AG04450 (cell line): ENCODE measurements around the gene ETV2. TPM values are rescaled to one million over a fixed set of nuclear protein-coding genes. Genes with fewer than 3 reads are reported as not detected.

Experiments
- CTCF ChIA-PET: fragments of 300-600, 350-600 bp; formaldehyde crosslinking; extraction: SDS; loops from one replicate; lab custom pipeline; 2022; ENCODE audit warnings: antibody characterized with exemption, inconsistent platforms; lab: Charles Lee
- POLR2A ChIA-PET: fragments of 350-600 bp; formaldehyde crosslinking; extraction: SDS; loops from one replicate; lab custom pipeline; 2021; ENCODE audit warnings: antibody characterized with exemption, inconsistent platforms; lab: Yijun Ruan, JAX
- DNase-seq: peaks from one replicate; pipeline ENCODE4 v3.0.0-alpha.2; 2011; ENCODE audit warnings: low read depth, low spot score
- H3K27ac ChIP-seq: one replicate; pipeline ENCODE4 v1.5.1; 2012; ENCODE audit warnings: low read depth, low read length, control low read depth
- H3K27me3 ChIP-seq: one replicate; pipeline ENCODE4 v1.6.0; 2012; ENCODE audit warnings: low read length; ENCODE audit not compliant: control insufficient read depth, insufficient read depth
- H3K4me3 ChIP-seq: 2 replicates; pipeline ENCODE4 v1.5.1; 2011; ENCODE audit warnings: mild to moderate bottlenecking, low read depth, low read length, control low read depth
- H3K9me3 ChIP-seq: 2 replicates; pipeline ENCODE4 v1.5.1; 2012; ENCODE audit warnings: low read length; ENCODE audit not compliant: control insufficient read depth, insufficient read depth
- CTCF ChIP-seq: IDR thresholded peaks from 2 replicates; pipeline ENCODE4 v1.5.1; 2011; ENCODE audit warnings: low read depth, low read length, control low read depth, inconsistent platforms
- polyA plus RNA-seq: library from polyadenylated mRNA; depleted of rRNA; stranded (reverse); fragments of >200 nt; gene quantifications from 2 replicates; pipeline ENCODE4 v1.2.3, GENCODE V29; 2011

ETV2 gene
- polyA plus RNA-seq, 1 experiment = 0.36 TPM

GRCh38 chr19:35619290-35619923 is 22.1 kb upstream of the ETV2 start:
- H3K9me3 ChIP-seq = no peaks in the 10 kb centered on the region
- H3K27me3 ChIP-seq = no peaks in the 10 kb centered on the region
- H3K27ac ChIP-seq = no peak overlapping the region
- no peak for TF ChIP-seq CTCF
- DNase-seq = no peak
- H3K4me3 ChIP-seq = no peak overlapping the region
- CTCF ChIA-PET = no interaction called here
- POLR2A ChIA-PET = no interaction called here

- CTCF ChIA-PET = no interaction called here
- Histone ChIP-seq H3K27me3 (no peaks in the 10 kb centered on the region), H3K4me3 (no peak overlapping the region), H3K9me3 (no peaks in the 10 kb centered on the region), H3K27ac (no peak overlapping the region)
- DNase-seq = no peak
- no peak for TF ChIP-seq CTCF
- POLR2A ChIA-PET = no interaction called here
Measured at GRCh38 chr19:35620001-35620400, 21.5 kb upstream of the ETV2 start.

- CTCF ChIA-PET = no interaction called here
- Histone ChIP-seq H3K4me3 (no peak overlapping the region), H3K9me3 (no peaks in the 10 kb centered on the region), H3K27ac (no peak overlapping the region), H3K27me3 (no peaks in the 10 kb centered on the region)
- TF ChIP-seq CTCF = no peak
- no peak for DNase-seq
- POLR2A ChIA-PET = no interaction called here
Measured at GRCh38 chr19:35621708-35622107, 19.8 kb upstream of the ETV2 start.

GRCh38 chr19:35622750-35623149 is 18.8 kb upstream of the ETV2 start:
- H3K4me3 ChIP-seq = no peak overlapping the region

More at GRCh38 chr19:35622750-35623149, 18.8 kb upstream of the ETV2 start:
- CTCF ChIA-PET = no interaction called here
- H3K27ac ChIP-seq = no peak overlapping the region
- POLR2A ChIA-PET = interaction anchor here (0.6 kb wide), 1 partner anchor 78 kb away, joined by 3 read pairs; no protein-coding TSS in a partner anchor
- no peak for TF ChIP-seq CTCF
- no peaks in the 10 kb centered on the region for H3K9me3 ChIP-seq
- DNase-seq = no peak
- H3K27me3 ChIP-seq = no peaks in the 10 kb centered on the region
